Activated naive CD4-positive, alpha-beta T cell treated with anti-CD3 and anti-CD28 coated beads, Interleukin-2, amount 10 ng/mL, durations not matched to agents 7 days and 5 days (primary cell): Measurements from ENCODE around the gene ZNF407.

Source experiments
- CTCF ChIA-PET: fragments of 350-600 bp; sonication (Branson Sonifier 250); formaldehyde crosslinking; loops from one replicate; lab custom pipeline; 2021; ENCODE audit warnings: antibody characterized with exemption; lab: Charles Lee
- DNase-seq: peaks from one replicate; pipeline ENCODE4 v3.0.0-alpha.2; 2020
- H3K27ac Mint-ChIP-seq: one replicate; pipeline ENCODE4 v1.8.0; 2021; ENCODE audit warnings: mild to moderate bottlenecking, moderate library complexity, mixed read lengths
- H3K27me3 Mint-ChIP-seq: one replicate; pipeline ENCODE4 v1.8.0; 2021; ENCODE audit warnings: mild to moderate bottlenecking, mixed read lengths
- H3K36me3 Mint-ChIP-seq: one replicate; pipeline ENCODE4 v1.8.0; 2021; ENCODE audit warnings: mixed read lengths
- H3K4me1 Mint-ChIP-seq: one replicate; pipeline ENCODE4 v1.8.0; 2021; ENCODE audit warnings: mixed read lengths
- H3K4me3 Mint-ChIP-seq: one replicate; pipeline ENCODE4 v1.8.0; 2021; ENCODE audit warnings: mild to moderate bottlenecking, moderate library complexity, mixed read lengths
- H3K9me3 Mint-ChIP-seq: one replicate; pipeline ENCODE4 v1.8.0; 2021; ENCODE audit warnings: mixed read lengths

Gene ZNF407

GRCh38 chr18:75114231-75114764 lies 516.6 kb downstream of the ZNF407 start:
- Mint-ChIP-seq H3K9me3 (no peaks in the 10 kb centered on the region), H3K36me3 (no peaks in the 10 kb centered on the region), H3K4me3 (no peak overlapping the region), H3K4me1 (peaks cover 3% of the 10 kb centered on the region), H3K27ac (no peak overlapping the region), H3K27me3 (no peaks in the 10 kb centered on the region)
- DNase-seq = no peak
- CTCF ChIA-PET = no interaction called here
